VCaP (cell line): Measurements from ENCODE around the gene METRN.

ENCODE experiments used
- H3K27ac ChIP-seq: fragments of 450-650 bp; 2 replicates; pipeline ENCODE4 v1.5.1; 2017
- TF ChIP-seq, protein P1 (sequence below): fragments of 450-650 bp; conservative IDR thresholded peaks from 2 replicates; pipeline ENCODE4 v1.5.1; 2017; ENCODE audit warnings: mild to moderate bottlenecking, moderate library complexity

METRN gene

DNA sequence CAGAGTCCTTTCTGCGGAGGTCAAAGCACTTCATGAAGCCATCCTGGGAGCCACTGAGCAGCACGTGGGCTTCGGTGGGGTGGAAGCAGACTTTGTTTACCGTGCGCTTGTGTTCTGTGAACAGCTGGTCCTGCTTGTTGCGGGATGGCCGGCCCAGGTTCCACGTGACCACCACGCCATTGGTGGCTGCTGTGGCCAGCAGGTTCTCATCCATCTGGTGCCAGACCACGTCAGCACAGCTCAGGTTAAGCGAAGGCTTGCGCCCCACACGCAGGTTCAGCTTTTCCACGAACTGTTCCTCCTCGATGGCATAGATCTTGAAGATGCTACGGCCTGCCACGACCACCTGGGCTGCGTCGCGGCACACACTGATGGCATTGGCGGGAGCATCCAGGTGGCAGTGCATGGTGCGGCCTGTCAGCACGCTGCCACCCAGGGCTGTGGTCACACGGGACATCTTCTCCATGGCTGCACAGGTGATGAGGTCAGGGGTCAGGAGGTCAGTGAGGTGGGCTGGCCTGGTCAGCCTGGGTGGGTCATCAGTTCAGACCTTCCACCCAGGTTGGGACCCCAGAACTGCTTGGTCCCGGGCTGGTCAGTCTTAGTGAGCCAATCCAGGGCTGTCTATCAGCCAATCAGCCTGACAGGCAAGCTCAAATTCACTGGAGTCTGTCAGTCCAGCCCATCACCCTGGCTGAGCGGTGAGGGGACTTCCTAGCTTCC is 25.6 kb upstream of the METRN start:
- TF ChIP-seq, protein P1, sequence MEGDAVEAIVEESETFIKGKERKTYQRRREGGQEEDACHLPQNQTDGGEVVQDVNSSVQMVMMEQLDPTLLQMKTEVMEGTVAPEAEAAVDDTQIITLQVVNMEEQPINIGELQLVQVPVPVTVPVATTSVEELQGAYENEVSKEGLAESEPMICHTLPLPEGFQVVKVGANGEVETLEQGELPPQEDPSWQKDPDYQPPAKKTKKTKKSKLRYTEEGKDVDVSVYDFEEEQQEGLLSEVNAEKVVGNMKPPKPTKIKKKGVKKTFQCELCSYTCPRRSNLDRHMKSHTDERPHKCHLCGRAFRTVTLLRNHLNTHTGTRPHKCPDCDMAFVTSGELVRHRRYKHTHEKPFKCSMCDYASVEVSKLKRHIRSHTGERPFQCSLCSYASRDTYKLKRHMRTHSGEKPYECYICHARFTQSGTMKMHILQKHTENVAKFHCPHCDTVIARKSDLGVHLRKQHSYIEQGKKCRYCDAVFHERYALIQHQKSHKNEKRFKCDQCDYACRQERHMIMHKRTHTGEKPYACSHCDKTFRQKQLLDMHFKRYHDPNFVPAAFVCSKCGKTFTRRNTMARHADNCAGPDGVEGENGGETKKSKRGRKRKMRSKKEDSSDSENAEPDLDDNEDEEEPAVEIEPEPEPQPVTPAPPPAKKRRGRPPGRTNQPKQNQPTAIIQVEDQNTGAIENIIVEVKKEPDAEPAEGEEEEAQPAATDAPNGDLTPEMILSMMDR = no peak
- H3K27ac ChIP-seq = peak overlapping the region; percentile 74

DNA sequence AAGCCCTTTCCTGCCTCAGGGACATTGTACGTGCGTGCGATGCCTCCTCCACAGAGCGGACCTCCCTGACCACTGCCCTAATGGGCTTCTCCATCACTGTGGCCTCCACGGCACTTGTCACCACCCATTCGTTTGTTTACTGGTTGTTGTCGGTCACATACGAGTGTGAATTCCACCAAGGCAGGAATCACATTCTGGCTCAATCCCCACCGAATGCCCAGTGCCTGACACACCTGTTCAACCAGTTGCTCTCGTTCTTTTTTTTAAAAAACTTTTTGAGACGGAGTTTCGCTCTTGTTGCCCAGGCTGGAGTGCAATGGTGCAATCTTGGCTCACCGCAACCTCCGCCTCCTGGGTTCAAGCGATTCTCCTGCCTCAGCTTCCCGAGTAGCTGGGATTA is 23.7 kb upstream of the METRN start:
- H3K27ac ChIP-seq = peak overlapping the region; percentile 74; the same call in 1 of the 2 replicates

DNA sequence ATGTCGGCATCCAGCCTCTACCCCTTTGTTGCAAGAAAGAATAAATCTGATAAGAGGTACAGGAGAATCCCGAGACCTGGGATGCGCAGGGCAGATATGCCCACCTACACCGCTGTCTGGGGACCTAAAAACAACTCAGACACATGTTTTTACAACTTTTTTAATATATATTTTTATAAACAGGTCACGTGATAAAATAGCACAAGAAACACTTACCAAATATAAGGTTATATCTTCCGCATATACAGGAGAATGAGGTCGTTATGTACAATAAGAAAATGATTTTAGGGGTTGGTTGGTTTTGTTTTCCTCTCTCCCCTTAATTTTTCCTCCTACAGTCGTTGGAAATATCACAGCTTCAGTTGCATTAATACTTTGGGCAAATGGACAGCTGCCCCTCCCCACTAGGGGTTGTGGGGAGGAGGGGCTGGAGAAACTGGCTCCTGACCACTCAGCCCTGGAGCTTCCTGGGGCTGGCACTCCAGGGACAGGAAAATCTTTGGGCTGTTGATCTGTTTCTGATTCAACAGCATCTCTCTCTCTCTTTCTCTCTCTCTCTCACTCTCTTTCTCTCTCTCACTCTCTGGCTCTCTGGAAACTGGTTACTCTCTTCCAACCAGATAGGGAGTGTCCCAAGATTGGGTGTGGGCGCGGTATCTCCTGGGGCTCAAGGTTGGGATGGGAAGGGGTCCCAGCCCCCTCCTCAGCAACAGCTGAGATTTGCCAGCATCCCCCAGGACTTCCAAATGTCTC is 22.4 kb upstream of the METRN start:
- TF ChIP-seq, protein P1 = no peak
- no peak overlapping the region for H3K27ac ChIP-seq

DNA sequence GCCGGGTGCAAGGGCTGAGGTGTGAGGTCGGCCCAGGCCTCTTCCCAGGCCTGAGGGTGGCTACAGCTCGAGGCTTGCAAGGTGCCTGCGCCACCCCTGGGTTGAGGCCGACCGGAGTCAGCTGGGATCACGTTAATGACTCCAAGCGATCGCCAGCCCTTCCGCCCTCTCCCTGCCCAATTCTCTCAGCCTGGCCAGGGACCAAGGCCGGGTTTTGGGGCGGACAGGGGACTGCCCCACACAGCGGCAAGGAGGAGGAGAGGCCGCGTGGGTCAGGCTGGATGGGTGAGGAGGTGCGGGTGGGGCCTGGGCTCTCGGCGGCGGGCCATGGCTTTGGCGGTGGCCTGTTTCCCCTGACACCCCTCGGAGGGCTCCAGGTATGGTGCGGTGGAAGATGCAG is 21.6 kb upstream of the METRN start:
- TF ChIP-seq, protein P1 = no peak
- H3K27ac ChIP-seq = no peak overlapping the region

DNA sequence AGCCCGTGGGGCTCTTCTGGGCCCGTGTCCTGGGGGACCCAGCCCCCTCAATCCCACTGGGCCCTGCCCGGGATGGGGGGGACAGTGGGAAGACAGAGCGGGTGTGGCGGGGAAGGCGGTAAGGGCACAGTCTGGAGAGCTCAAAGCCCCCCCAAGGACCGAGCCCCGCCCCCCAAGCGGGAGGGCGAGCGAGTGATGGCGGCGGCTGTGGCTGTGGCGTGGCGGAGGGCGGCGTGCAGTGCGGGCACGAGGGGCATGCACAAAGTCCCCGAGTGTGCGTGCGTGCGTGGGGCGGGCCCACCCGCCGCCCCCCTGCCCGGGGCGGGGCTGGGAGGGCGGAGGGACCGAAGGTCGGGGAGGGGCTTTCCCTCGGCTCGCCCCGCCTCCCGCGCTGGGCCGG is 21.2 kb upstream of the METRN start:
- TF ChIP-seq, protein P1 = no peak
- H3K27ac ChIP-seq = no peak overlapping the region

DNA sequence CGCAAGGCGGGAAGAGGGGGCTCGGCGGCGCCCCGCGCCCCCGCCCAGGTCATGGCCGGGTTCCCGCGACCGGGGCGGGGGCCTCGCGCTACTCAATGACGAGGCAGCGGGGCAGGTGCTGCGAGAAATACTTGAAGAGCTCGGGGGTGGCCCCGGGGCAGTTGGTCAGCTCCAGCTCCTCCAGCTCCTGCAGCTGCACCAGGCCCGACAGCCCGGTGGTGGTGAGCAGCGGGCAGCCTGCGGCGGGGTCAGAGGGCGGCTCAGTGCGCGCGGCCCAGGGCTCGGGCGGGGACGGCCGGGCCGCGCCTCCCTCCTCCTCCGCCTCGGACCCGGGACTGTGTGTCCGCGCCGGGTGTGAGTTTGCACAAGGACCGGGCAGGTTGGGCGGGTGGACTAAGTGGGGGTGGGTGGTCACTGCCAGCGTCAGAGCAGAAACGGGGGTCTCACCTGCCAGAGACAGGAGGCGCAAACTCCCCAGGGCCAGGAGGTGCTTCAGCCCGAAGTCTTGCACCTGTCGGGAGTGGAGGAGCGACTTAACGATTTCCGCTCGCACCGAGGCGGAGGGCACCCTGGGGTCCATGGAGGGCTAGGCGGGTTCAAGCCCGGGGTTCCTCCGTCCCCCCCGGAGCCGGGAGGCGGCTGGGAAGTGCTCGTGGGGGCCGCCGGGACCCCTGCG is 20.6 kb upstream of the METRN start:
- H3K27ac ChIP-seq = no peak overlapping the region
- TF ChIP-seq, protein P1 = no peak

DNA sequence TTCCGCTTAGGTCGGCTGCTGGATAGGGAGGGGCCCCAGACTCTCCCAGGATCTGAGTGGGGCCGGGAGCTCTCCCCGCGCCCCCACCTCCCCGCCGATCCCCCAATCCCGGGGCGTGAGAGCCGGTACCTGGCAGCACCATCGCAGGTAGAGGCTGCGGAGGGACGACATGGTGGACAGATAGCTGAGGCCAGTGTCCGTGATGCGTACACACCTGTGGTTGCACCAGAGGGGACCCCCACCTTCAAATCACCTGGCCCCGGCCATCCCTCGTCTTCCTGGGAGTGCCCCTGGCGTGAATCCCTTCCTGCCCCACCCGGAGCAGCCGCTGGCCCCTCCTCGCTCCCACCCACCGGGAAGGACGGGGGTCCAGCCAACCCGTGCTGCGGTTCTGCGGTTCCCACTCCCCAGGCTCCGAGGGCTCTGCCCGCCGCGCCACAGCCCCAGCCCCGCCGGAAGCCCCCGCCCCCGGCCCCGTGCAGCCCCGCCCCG is 20.0 kb upstream of the METRN start:
- TF ChIP-seq, protein P1 = no peak
- H3K27ac ChIP-seq = no peak overlapping the region
